Spinal cord (tissue), 10 donors: ENCODE results near the gene CD40LG. TPM values are rescaled to one million over a fixed set of nuclear protein-coding genes. Genes with fewer than 3 reads are reported as not detected.

Experiments used
- DNase-seq, 6 donors: peaks; one replicate each; pipeline versions ENCODE4 v3.0.0 to v3.0.0-alpha.2; 2013 to 2015; ENCODE audit warnings: low spot score in 6 of 6, low read depth in 4 of 6
- H3K27ac ChIP-seq: one replicate; pipeline ENCODE4 v1.5.1; 2013; ENCODE audit warnings: low read depth, low read length, control low read depth
- H3K27me3 ChIP-seq: one replicate; pipeline ENCODE4 v1.6.1; 2013; ENCODE audit warnings: low read length; ENCODE audit not compliant: control insufficient read depth, insufficient read depth
- H3K36me3 ChIP-seq: one replicate; pipeline ENCODE4 v1.6.1; 2013; ENCODE audit warnings: low read length; ENCODE audit not compliant: control insufficient read depth, insufficient read depth
- H3K4me1 ChIP-seq: one replicate; pipeline ENCODE4 v1.6.1; 2013; ENCODE audit warnings: low read length; ENCODE audit not compliant: control insufficient read depth, insufficient read depth
- H3K4me3 ChIP-seq: one replicate; pipeline ENCODE4 v1.5.1; 2013; ENCODE audit warnings: low read depth, low read length, control low read depth
- H3K9me3 ChIP-seq: one replicate; pipeline ENCODE4 v1.6.1; 2013; ENCODE audit warnings: low read length; ENCODE audit not compliant: control insufficient read depth, insufficient read depth
- WGBS: methylation state at CpG from one replicate; pipeline ENCODE4 v1.1.5; 2013; ENCODE audit warnings: missing lambda C conversion rate; ENCODE audit not compliant: insufficient coverage; 5-methylcytosine and 5-hydroxymethylcytosine counted together
- polyA plus RNA-seq, 2 donors: library from polyadenylated mRNA; unstranded; fragments of 120-200 nt; gene quantifications; one replicate each; pipeline ENCODE4 v1.2.1, GENCODE V29; 2013; ENCODE audit not compliant: insufficient read length in 2 of 2
- total RNA-seq, 2 donors: library from RNA; depleted of rRNA in 1 of 2; stranded (reverse); fragments of 120-200 nt in 1 of 2; fragments of >200 nt in 1 of 2; gene quantifications; one replicate each; pipeline versions ENCODE4 v1.2.3 to v1.2.4, GENCODE V29; 2013 to 2014
- donor health status: healthy.

CD40LG gene
- total and polyA plus RNA-seq, 4 donors: 0.10 TPM; not detected in 3

GRCh38 chrX:136643243-136643642, 4.7 kb upstream of the CD40LG start:
- DNase-seq: no peak
- H3K4me3 ChIP-seq: no peak overlapping the region
- no peaks in the 10 kb centered on the region for H3K27me3 ChIP-seq
- no peaks in the 10 kb centered on the region for H3K4me1 ChIP-seq
- H3K27ac ChIP-seq: no peak overlapping the region
- no CpG with 5 or more reads among the region's 1 CpG for WGBS
- no peaks in the 10 kb centered on the region for H3K36me3 ChIP-seq
- no peaks in the 10 kb centered on the region for H3K9me3 ChIP-seq

GRCh38 chrX:136646602-136647239, 1.2 kb upstream of the CD40LG start:
- H3K4me3 ChIP-seq: no peak overlapping the region
- H3K36me3 ChIP-seq: no peaks in the 10 kb centered on the region
- H3K4me1 ChIP-seq: no peaks in the 10 kb centered on the region
- no peaks in the 10 kb centered on the region for H3K27me3 ChIP-seq
- no peak for DNase-seq
- H3K9me3 ChIP-seq: no peaks in the 10 kb centered on the region
- 50% methylated on average over 2 of the region's 5 CpGs for WGBS
- H3K27ac ChIP-seq: no peak overlapping the region

GRCh38 chrX:136650811-136651210, 2.9 kb downstream of the CD40LG start:
- WGBS: 83% methylated on average over 2 of the region's 3 CpGs
- Histone ChIP-seq H3K27ac (no peak overlapping the region), H3K36me3 (no peaks in the 10 kb centered on the region), H3K4me3 (no peak overlapping the region), H3K9me3 (no peaks in the 10 kb centered on the region), H3K27me3 (no peaks in the 10 kb centered on the region), H3K4me1 (no peaks in the 10 kb centered on the region)
- DNase-seq: no peak

GRCh38 chrX:136652822-136653723, 5.1 kb downstream of the CD40LG start:
- no peak for DNase-seq
- H3K9me3 ChIP-seq: no peaks in the 10 kb centered on the region
- H3K27me3 ChIP-seq: no peaks in the 10 kb centered on the region
- no peak overlapping the region for H3K4me3 ChIP-seq
- H3K4me1 ChIP-seq: no peaks in the 10 kb centered on the region
- no peak overlapping the region for H3K27ac ChIP-seq
- WGBS: 64% methylated on average over 2 of the region's 6 CpGs
- no peaks in the 10 kb centered on the region for H3K36me3 ChIP-seq

- H3K4me3 ChIP-seq: no peak overlapping the region
- H3K4me1 ChIP-seq: no peaks in the 10 kb centered on the region
- H3K36me3 ChIP-seq: no peaks in the 10 kb centered on the region
- no peaks in the 10 kb centered on the region for H3K9me3 ChIP-seq
- H3K27me3 ChIP-seq: no peaks in the 10 kb centered on the region
- WGBS: 70% methylated on average over 3 of the region's 5 CpGs
- H3K27ac ChIP-seq: no peak overlapping the region
- no peak for DNase-seq
Observed at GRCh38 chrX:136656361-136656964, 8.5 kb downstream of the CD40LG start.

GRCh38 chrX:136658151-136658550, 10.2 kb downstream of the CD40LG start:
- Histone ChIP-seq H3K4me1 (no peaks in the 10 kb centered on the region), H3K4me3 (no peak overlapping the region), H3K36me3 (no peaks in the 10 kb centered on the region), H3K27ac (no peak overlapping the region), H3K27me3 (no peaks in the 10 kb centered on the region), H3K9me3 (no peaks in the 10 kb centered on the region)
- DNase-seq: no peak
- 56% methylated on average over 2 of the region's 5 CpGs for WGBS

- peak in 1 of 6 donors; percentile 1 for DNase-seq
- Histone ChIP-seq H3K4me3 (no peak overlapping the region), H3K36me3 (no peaks in the 10 kb centered on the region), H3K4me1 (no peaks in the 10 kb centered on the region), H3K27me3 (no peaks in the 10 kb centered on the region), H3K27ac (no peak overlapping the region), H3K9me3 (no peaks in the 10 kb centered on the region)
- WGBS: 81% methylated on average over 6 of the region's 9 CpGs
Observed at GRCh38 chrX:136659174-136659573, 11.2 kb downstream of the CD40LG start.

- Histone ChIP-seq H3K4me3 (no peak overlapping the region), H3K9me3 (peaks cover 4% of the 10 kb centered on the region), H3K4me1 (no peaks in the 10 kb centered on the region), H3K27ac (no peak overlapping the region), H3K36me3 (no peaks in the 10 kb centered on the region), H3K27me3 (no peaks in the 10 kb centered on the region)
- WGBS: 47% methylated on average over 1 of the region's 1 CpG
- DNase-seq: no peak
Observed at GRCh38 chrX:136660896-136661295, 12.9 kb downstream of the CD40LG start.

- no peak for DNase-seq
- H3K36me3 ChIP-seq: no peaks in the 10 kb centered on the region
- peaks cover 4% of the 10 kb centered on the region for H3K9me3 ChIP-seq
- no CpG with 5 or more reads among the region's 2 CpGs for WGBS
- no peak overlapping the region for H3K4me3 ChIP-seq
- no peak overlapping the region for H3K27ac ChIP-seq
- H3K4me1 ChIP-seq: no peaks in the 10 kb centered on the region
- no peaks in the 10 kb centered on the region for H3K27me3 ChIP-seq
Observed at GRCh38 chrX:136662104-136662503, 14.1 kb downstream of the CD40LG start.
